Right lobe of liver (tissue), 6 donors: ENCODE measurements around the gene RCSD1. TPM values are rescaled to one million over a fixed set of nuclear protein-coding genes. Genes with fewer than 3 reads are reported as not detected.

Experiments
- ATAC-seq, 4 donors: fragments of 200-7000 bp; cut with Tn5 transposase; one replicate each; pipeline ENCODE4 v1.9.1; 2020; ENCODE audit warnings: mild to moderate bottlenecking in 4 of 4, moderate library complexity in 4 of 4
- DNase-seq, 3 donors: peaks; one replicate each; pipeline ENCODE4 v3.0.0-alpha.2; 2020
- H3K27ac ChIP-seq, 3 donors: fragments of 200-600 bp; one replicate each; pipeline ENCODE4 v1.8.0; 2022
- H3K27me3 ChIP-seq, 2 donors: fragments of 200-600 bp; one replicate each; pipeline ENCODE4 v1.8.0; 2022
- H3K36me3 ChIP-seq, 4 donors: fragments of 200-600 bp; sonication (generic) in 1 of 4; one replicate each; pipeline versions ENCODE4 v1.5.1 to v1.8.0; 2017 to 2022; ENCODE audit warnings: control low read depth in 1 of 4
- H3K4me1 ChIP-seq, 4 donors: fragments of 200-600 bp; sonication (generic) in 1 of 4; one replicate each; pipeline versions ENCODE4 v1.5.1 to v1.8.0; 2017 to 2022; ENCODE audit warnings: control low read depth in 1 of 4
- H3K4me3 ChIP-seq, 3 donors: fragments of 200-600 bp; one replicate each; pipeline ENCODE4 v1.8.0; 2022
- H3K9me3 ChIP-seq, 4 donors: fragments of 200-600 bp; sonication (generic) in 1 of 4; one replicate each; pipeline versions ENCODE4 v1.5.1 to v1.8.0; 2017 to 2022; ENCODE audit warnings: control low read depth in 1 of 4
- POLR2A ChIP-seq: fragments of 450-650 bp; IDR thresholded peaks from one replicate; pipeline ENCODE4 v1.6.1; 2017; ENCODE audit warnings: antibody characterized with exemption, mild to moderate bottlenecking
- WGBS: methylation state at CpG from one replicate; pipeline ENCODE4 v1.1.6; 2018; ENCODE audit warnings: low coverage, low lambda C conversion rate; ENCODE audit not compliant: insufficient coverage; ENCODE audit errors: missing lambda C conversion rate; 5-methylcytosine and 5-hydroxymethylcytosine counted together
- intact Hi-C, 2 donors: fragments of 100-400 bp; cut with DNase I; formaldehyde crosslinking; loops; one replicate each; pipeline versions ENCODE4 v1.11.2 to v1.14.1; 2022
- total RNA-seq, 6 experiments: library from RNA; depleted of rRNA in 2 of 6; stranded (reverse); fragments of >200 nt in 2 of 6; fragmentation: NEBNext Ultra II Directional in 3 of 6; extraction: Animal tissue kit (Norgen Biotek cat#: 25700) in 3 of 6; gene quantifications; one replicate each; pipeline versions ENCODE4 v1.1.0 to v1.2.4, GENCODE V29; 2016 to 2023
- TF ChIP-seq, protein P1 (sequence below), 4 donors: fragments of 200-600 bp in 3 of 4; fragments of 450-650 bp in 1 of 4; IDR thresholded peaks; one replicate each; pipeline versions ENCODE4 v1.5.1 to v1.8.0; 2016 to 2022; ENCODE audit warnings: antibody characterized with exemption in 4 of 4, mild to moderate bottlenecking in 2 of 4
- donor health status: DM: no; HTN: yes; CAD: no.
- donor health status: DM: no; HTN: no; CAD: no.
- donor health status: DM: no; HTN: no; CAD: no.
- donor health status: DM: no; HTN: yes; CAD: no.
- donor health status: DM: no; HTN: yes; CAD: no.

Gene RCSD1
- total RNA-seq, 6 experiments from 2014 or later: 2.4 to 8.4 (median 5.0) TPM

GRCh38 chr1:167665469-167665868, 35.4 kb downstream of the RCSD1 start:
- Histone ChIP-seq H3K4me1 (no peaks in the 10 kb centered on the region), H3K36me3 (no peaks in the 10 kb centered on the region), H3K27ac (no peak overlapping the region), H3K4me3 (no peak overlapping the region), H3K27me3 (no peaks in the 10 kb centered on the region), H3K9me3 (no peaks in the 10 kb centered on the region)
- WGBS: 94% methylated on average over 4 of the region's 4 CpGs
- ATAC-seq (no peak), DNase-seq (no peak)
- intact Hi-C loops: no loop called here
- TF ChIP-seq, protein P1, sequence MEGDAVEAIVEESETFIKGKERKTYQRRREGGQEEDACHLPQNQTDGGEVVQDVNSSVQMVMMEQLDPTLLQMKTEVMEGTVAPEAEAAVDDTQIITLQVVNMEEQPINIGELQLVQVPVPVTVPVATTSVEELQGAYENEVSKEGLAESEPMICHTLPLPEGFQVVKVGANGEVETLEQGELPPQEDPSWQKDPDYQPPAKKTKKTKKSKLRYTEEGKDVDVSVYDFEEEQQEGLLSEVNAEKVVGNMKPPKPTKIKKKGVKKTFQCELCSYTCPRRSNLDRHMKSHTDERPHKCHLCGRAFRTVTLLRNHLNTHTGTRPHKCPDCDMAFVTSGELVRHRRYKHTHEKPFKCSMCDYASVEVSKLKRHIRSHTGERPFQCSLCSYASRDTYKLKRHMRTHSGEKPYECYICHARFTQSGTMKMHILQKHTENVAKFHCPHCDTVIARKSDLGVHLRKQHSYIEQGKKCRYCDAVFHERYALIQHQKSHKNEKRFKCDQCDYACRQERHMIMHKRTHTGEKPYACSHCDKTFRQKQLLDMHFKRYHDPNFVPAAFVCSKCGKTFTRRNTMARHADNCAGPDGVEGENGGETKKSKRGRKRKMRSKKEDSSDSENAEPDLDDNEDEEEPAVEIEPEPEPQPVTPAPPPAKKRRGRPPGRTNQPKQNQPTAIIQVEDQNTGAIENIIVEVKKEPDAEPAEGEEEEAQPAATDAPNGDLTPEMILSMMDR (IDR thresholded peaks at IDR 0.05): no peak
- no peak for TF ChIP-seq POLR2A

DNA sequence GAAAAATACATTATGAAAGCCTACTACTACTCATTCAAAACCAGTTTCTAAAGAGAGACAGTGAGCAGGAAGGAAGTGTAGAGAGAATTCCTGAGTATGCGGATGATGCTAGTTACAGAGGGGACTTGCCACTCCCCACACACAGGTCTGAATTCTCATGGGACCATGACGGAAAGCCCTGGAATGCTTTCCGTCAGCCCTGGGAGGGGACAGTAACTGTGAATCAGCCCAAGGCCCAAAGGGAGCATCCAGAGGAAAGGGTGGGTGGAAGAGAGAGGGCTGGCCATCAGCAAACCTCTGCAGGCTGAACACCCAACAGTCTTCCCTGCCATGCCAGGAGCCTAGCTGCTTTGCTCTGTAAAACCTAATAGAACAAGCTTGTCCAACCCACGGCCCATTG, 36.4 kb downstream of the RCSD1 start:
- TF ChIP-seq, protein P1 (IDR thresholded peaks at IDR 0.05): no peak
- TF ChIP-seq POLR2A: no peak
- intact Hi-C loops: no loop called here
- H3K4me1 ChIP-seq: no peaks in the 10 kb centered on the region
- ATAC-seq: no peak
- no peaks in the 10 kb centered on the region for H3K9me3 ChIP-seq
- WGBS: 66% methylated on average over 3 of the region's 4 CpGs
- no peak for DNase-seq
- H3K4me3 ChIP-seq: no peak overlapping the region
- no peak overlapping the region for H3K27ac ChIP-seq
- no peaks in the 10 kb centered on the region for H3K36me3 ChIP-seq
- no peaks in the 10 kb centered on the region for H3K27me3 ChIP-seq

DNA sequence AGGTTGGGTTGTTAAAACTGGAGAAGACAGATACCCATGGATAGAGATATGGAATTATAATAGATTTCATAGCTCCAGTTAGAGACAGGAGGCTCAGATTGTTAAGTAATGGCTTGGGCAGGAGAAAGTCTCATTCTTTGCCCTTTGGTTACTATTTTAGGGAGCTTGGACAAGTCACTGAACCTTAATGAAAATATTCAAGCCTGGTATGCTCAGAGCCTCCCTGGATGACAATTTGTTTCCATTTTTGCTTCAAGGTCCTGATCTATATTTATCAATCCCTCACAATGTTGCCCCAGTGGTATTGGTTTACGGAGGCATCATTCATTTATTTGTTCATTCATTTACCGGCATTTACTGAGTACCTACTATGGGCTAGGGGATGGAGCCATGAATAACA, 37.5 kb downstream of the RCSD1 start:
- Histone ChIP-seq H3K9me3 (no peaks in the 10 kb centered on the region), H3K27me3 (no peaks in the 10 kb centered on the region), H3K36me3 (no peaks in the 10 kb centered on the region), H3K4me3 (no peak overlapping the region), H3K27ac (no peak overlapping the region), H3K4me1 (no peaks in the 10 kb centered on the region)
- no peak for DNase-seq
- intact Hi-C loops: no loop called here
- no peak for TF ChIP-seq POLR2A
- TF ChIP-seq, protein P1 (IDR thresholded peaks at IDR 0.05): no peak
- ATAC-seq: no peak
- WGBS: 73% methylated on average over 2 of the region's 2 CpGs

- intact Hi-C loops: no loop called here
- H3K27me3 ChIP-seq: no peaks in the 10 kb centered on the region
- no peaks in the 10 kb centered on the region for H3K9me3 ChIP-seq
- WGBS: 81% methylated on average over 5 of the region's 6 CpGs
- DNase-seq: no peak
- TF ChIP-seq, protein P1 (IDR thresholded peaks at IDR 0.05): no peak
- TF ChIP-seq POLR2A: no peak
- ATAC-seq: no peak
- H3K4me1 ChIP-seq: no peaks in the 10 kb centered on the region
- no peaks in the 10 kb centered on the region for H3K36me3 ChIP-seq
- H3K4me3 ChIP-seq: no peak overlapping the region
- no peak overlapping the region for H3K27ac ChIP-seq
Observed at GRCh38 chr1:167668108-167668507, 38.1 kb downstream of the RCSD1 start.
